Measurements from ENCODE around the gene CHTF18. TPM values are rescaled to one million over a fixed set of nuclear protein-coding genes. Genes with fewer than 3 reads are reported as not detected.

The CHTF18 gene
- total RNA-seq, 1 donor from 2014 or later, result 12.3 TPM

DNA sequence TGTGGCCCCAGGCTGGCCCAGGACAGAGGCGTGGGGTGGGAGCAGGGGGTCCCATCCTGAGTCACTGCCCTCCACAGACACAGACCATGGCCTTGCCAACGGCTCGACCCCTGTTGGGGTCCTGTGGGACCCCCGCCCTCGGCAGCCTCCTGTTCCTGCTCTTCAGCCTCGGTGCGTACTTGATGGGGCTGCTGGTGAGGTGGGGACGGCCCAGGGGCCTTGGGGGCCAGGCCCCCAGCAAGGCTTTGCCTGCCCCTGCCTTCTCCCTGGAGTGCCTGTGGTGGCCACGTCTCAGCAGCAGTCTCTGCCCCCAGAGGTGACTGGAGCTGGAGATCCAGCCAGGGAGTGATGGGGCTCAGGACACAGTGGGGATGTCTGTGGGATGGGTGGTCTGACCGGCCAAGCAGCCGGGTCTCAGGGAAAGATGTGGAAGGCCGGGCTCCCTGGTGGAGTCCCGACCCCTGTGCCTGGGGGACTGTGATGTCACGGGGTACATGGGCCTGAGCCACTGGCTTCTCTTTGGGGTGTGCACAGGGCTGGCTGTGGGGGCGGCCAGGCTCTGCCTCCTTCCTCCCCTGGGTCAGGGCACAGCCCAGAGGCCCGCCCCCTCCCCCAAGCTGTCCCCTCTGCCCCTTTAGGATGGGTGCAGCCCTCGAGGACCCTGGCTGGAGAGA is 25.7 kb upstream of the CHTF18 start:
- intact Hi-C loops (cut with DNase I), result no loop called here
- TF ChIP-seq, protein P1, sequence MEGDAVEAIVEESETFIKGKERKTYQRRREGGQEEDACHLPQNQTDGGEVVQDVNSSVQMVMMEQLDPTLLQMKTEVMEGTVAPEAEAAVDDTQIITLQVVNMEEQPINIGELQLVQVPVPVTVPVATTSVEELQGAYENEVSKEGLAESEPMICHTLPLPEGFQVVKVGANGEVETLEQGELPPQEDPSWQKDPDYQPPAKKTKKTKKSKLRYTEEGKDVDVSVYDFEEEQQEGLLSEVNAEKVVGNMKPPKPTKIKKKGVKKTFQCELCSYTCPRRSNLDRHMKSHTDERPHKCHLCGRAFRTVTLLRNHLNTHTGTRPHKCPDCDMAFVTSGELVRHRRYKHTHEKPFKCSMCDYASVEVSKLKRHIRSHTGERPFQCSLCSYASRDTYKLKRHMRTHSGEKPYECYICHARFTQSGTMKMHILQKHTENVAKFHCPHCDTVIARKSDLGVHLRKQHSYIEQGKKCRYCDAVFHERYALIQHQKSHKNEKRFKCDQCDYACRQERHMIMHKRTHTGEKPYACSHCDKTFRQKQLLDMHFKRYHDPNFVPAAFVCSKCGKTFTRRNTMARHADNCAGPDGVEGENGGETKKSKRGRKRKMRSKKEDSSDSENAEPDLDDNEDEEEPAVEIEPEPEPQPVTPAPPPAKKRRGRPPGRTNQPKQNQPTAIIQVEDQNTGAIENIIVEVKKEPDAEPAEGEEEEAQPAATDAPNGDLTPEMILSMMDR (IDR thresholded peaks at IDR 0.05), result no peak
- Histone ChIP-seq H3K9me3 (no peaks in the 10 kb centered on the region), H3K4me1 (no peaks in the 10 kb centered on the region), H3K36me3 (no peaks in the 10 kb centered on the region), H3K27ac (no peak overlapping the region), H3K27me3 (no peaks in the 10 kb centered on the region), H3K4me3 (no peak overlapping the region)
- ATAC-seq, result no peak
- DNase-seq, result peak; percentile 61

DNA sequence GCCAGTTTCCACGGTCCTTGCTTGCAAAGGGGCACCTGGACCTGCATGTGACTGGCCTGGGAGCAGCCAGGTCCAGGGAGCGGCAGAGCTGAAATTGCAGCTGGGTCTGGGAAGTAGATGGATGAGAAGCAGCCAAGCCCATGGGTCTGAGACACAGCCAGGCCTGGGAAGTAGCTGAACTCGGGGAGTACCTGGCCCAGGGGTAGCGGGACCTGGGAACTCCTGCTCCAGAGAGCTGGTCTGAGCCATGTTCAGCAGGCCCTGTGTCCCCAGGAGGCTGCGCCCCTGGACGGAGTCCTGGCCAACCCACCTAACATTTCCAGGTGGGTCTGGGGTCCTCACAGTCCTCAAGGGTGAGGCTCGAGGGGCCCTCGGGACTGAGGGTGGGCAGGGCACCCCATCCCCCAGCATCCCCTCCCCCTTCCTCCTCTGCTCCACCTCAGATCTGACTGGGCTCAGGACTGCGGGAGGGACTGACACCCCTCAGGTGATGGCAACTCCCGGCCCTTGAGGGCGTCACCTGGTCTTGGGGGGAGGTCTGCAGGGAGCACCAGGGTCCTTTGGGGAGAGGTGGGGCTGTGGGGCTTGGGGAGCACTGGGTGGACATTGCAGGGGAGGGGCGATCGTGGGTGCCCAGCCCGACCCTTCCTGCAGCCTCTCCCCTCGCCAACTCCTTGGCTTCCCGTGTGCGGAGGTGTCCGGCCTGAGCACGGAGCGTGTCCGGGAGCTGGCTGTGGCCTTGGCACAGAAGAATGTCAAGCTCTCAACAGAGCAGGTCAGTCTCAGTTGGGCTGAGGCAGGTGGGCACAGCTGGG is 24.8 kb upstream of the CHTF18 start:
- intact Hi-C loops (cut with DNase I), result no loop called here
- Histone ChIP-seq H3K9me3 (no peaks in the 10 kb centered on the region), H3K4me1 (no peaks in the 10 kb centered on the region), H3K27ac (no peak overlapping the region), H3K27me3 (no peaks in the 10 kb centered on the region), H3K4me3 (no peak overlapping the region), H3K36me3 (no peaks in the 10 kb centered on the region)
- TF ChIP-seq, protein P1 (IDR thresholded peaks at IDR 0.05), result no peak
- ATAC-seq (no peak), DNase-seq (no peak)

DNA sequence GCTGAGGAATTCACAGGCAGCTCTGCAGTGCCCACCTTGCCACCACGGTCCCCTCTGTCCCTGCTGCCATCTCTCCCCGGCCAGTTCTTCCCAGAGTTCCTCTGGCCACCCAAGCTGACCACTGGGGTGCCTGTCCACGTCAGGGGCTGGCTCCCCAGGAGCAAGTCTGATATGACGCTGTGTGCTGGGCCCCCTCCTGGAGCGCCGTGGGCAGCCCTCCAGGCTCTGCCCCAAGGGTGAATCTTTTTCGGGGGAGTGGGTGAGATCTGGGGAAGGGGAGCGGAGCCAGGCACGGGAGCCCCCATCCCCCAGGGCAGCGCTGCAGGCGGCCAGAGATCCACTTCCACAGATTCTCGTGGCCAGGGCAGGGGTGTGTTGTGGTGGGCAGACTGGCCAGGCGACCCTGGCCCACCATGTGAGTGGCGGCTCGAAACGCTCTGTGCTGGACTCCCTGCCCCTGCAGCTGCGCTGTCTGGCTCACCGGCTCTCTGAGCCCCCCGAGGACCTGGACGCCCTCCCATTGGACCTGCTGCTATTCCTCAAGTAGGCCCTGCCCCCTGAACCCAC is 24.2 kb upstream of the CHTF18 start:
- H3K4me1 ChIP-seq, result no peaks in the 10 kb centered on the region
- H3K27ac ChIP-seq, result no peak overlapping the region
- no peak overlapping the region for H3K4me3 ChIP-seq
- H3K36me3 ChIP-seq, result no peaks in the 10 kb centered on the region
- TF ChIP-seq, protein P1 (IDR thresholded peaks at IDR 0.05), result no peak
- no peaks in the 10 kb centered on the region for H3K9me3 ChIP-seq
- intact Hi-C loops (cut with DNase I), result no loop called here
- ATAC-seq (no peak), DNase-seq (no peak)
- no peaks in the 10 kb centered on the region for H3K27me3 ChIP-seq

DNA sequence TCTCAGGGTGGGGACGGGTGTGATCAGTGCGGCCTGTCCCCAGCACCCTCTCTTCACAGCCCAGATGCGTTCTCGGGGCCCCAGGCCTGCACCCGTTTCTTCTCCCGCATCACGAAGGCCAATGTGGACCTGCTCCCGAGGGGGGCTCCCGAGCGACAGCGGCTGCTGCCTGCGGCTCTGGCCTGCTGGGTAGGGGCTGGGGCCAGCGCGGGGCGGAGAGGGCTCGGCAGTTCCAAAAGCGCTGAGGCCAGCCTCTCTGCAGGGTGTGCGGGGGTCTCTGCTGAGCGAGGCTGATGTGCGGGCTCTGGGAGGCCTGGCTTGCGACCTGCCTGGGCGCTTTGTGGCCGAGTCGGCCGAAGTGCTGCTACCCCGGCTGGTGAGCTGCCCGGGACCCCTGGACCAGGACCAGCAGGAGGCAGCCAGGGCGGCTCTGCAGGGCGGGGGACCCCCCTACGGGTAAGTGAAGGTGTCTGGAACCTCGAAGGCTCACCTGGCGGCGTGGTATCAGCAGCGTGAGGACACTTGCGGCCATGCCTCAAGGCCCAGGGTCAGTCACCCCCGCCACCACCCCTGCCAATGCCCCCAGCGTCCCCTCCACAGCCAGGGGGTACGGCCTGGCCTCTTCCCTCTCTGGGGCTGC is 23.5 kb upstream of the CHTF18 start:
- no peaks in the 10 kb centered on the region for H3K4me1 ChIP-seq
- H3K27ac ChIP-seq, result no peak overlapping the region
- DNase-seq, result peak; percentile 64
- no peaks in the 10 kb centered on the region for H3K27me3 ChIP-seq
- H3K4me3 ChIP-seq, result no peak overlapping the region
- TF ChIP-seq, protein P1 (IDR thresholded peaks at IDR 0.05), result no peak
- intact Hi-C loops (cut with DNase I), result no loop called here
- H3K36me3 ChIP-seq, result no peaks in the 10 kb centered on the region
- H3K9me3 ChIP-seq, result no peaks in the 10 kb centered on the region
- no peak for ATAC-seq

DNA sequence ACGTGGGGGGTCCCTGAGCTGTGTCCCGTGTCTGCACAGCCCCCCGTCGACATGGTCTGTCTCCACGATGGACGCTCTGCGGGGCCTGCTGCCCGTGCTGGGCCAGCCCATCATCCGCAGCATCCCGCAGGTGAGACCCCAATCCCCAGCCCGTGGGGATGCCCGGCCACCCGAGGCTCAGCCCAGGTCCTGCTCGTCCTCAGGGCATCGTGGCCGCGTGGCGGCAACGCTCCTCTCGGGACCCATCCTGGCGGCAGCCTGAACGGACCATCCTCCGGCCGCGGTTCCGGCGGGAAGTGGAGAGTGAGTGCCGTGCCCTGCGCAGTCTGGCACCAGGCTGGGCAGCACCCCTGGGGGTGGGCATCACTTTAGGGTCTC is 22.9 kb upstream of the CHTF18 start:
- Histone ChIP-seq H3K4me3 (no peak overlapping the region), H3K36me3 (no peaks in the 10 kb centered on the region), H3K27ac (no peak overlapping the region), H3K9me3 (no peaks in the 10 kb centered on the region), H3K4me1 (no peaks in the 10 kb centered on the region), H3K27me3 (no peaks in the 10 kb centered on the region)
- ATAC-seq, result no peak
- TF ChIP-seq, protein P1 (IDR thresholded peaks at IDR 0.05), result no peak
- peak; percentile 62 for DNase-seq
- intact Hi-C loops (cut with DNase I), result no loop called here
